ENCODE measurements around the gene PIM3.
A peak's percentile ranks its signal among the peaks of the same experiment; 100 is the strongest.

Gene PIM3

DNA sequence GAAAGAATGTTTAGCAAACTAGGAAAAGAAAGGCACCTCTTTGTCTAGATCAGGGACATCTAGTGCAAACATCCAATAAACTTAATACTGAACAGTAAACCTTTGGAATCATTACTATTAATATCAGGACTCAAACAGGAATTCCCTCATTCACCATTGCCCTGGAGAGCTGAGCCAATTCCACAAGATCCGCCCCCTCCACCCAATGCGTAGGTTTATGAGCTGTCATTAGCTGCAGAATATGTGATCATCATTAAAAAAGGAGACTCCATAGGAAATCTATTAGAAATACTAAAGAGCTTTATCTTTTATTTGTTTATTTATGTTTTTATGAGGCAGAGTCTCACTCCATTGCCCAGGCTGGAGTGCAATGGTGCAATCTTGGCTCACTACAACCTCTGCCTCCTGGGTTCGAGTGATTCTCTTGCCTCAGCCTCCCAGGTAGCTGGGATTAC is 46.5 kb downstream of the PIM3 start:
- DNase-seq (ENCODE audit: low spot score): no peak

DNA sequence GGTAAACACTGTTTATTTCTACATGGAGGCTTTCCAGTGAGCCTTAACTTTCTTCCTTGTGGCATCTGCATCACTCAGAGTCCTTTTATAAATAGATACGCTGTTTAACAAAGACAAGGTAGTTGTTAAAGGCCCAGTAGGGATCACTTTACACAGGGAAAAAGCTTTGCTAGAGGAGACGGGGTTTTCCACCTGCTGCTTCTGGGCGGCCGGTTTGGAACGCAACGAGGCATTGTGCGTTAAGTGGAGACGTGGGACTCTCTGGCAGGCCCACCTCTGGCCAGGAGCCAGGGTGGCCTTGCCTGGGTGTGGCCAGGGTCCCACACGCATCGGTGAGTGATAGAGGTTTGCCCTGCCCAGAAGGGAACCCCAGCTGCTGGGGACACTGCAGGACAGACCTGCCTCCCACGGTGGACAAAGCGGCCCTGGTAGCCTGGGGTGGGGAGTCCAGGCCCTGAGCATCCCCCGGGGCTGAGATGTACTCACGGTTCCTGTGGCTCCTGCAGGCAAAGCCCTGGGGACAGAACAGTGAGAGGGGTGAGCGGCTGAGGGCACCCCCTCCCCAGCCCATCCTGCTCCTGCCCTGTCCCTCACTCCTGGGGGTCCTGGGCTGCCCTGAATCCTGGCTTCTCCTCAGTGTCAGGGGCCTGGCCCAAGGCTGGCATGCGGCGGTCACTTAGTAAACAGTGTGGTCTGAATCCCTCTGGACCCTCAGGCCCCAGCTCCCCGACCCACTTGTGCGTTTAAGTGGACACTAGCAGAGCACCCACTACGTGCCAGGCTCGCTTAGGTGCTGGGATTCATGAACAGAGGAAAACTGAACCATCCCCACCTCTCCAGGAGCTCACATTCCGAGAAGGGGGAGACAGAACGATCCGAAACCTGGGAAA is 47.8 kb downstream of the PIM3 start:
- DNase-seq (ENCODE audit: low spot score): no peak

GRCh38 chr22:50009251-50009650 is 48.7 kb downstream of the PIM3 start:
- DNase-seq (ENCODE audit: low spot score): no peak

DNA sequence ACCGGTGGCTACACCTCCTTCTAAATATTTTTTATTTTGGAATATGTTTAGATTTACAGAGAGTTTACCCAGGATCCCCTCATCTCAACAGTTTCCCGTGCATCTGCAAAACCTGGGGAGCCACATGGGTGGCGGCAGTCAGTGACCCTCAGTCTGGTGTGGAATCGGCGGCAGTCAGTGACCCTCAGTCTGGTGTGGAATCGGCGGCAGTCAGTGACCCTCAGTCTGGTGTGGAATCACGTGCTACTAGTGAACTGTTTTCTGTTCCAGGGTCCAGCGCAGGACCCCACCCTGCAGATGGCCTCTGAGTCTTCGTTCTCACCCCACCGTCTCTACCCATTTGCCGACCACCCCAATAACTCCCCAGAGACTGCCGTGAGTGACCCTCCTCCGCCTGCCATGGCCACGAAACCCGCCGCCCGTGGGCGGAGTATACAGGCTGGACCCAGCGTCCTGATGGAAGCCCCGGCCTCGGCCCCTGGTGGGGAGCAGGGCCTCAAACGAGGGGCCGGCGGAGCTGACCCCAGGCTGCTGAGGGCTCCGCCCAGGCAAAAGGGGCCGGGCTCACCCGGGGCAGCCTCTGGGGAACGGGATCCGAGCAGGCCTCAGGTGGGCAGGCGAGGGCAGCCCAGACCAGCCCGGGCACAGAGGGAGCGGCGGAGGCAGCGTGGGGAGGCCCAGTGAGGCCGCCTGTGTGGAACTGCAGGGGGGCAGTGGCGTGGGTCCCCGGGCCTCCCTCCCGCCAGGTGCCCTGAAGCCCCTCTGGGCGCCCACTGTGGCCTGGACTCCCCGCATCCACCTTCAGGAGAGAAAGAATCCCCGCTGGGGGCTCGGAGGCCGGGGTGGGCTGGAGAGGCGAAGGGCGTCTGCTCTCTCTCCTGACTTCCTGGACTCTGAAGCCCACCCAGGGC is 49.4 kb downstream of the PIM3 start:
- no peak for DNase-seq (ENCODE audit: low spot score)

- no peak for DNase-seq (ENCODE audit: low spot score)
Observed at GRCh38 chr22:50010676-50011446, 50.3 kb downstream of the PIM3 start.

DNA sequence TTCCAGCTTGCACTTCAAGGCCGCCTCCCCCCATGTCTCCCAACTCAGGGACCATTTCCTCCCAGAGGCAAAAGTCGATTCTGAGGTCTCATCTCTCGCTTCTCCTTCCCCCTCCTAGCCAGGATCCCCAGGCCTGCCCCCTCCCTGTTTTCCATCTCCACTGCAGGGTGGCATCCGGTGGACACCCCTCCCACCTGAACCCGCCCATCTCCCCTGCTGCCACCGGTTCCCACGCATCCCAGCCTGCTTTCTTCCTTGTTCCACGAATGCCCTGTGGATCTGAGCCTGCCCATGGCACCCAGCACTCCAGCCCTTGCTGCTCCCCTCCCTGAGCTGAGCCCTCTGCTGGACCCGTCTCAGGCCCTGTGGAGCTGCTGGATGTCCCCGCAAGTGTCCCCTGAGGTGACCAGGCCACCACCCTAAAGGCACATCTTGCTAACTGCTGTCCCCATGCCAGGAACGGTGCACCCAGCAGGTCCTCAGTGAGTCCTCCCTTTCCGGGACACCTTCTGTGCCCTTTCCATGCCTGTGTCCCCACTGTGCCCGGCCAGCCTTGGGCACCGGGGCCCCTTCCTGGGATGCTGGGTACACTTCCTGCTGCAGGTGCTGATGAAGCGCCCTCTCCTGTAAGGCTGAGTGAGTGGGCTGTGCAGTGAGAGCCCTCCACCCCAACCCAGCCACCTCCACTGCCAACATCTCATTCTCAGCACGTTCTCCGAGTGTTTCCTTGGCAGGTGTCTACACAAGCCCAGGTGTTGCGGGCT is 51.1 kb downstream of the PIM3 start:
- no peak for DNase-seq (ENCODE audit: low spot score)

DNA sequence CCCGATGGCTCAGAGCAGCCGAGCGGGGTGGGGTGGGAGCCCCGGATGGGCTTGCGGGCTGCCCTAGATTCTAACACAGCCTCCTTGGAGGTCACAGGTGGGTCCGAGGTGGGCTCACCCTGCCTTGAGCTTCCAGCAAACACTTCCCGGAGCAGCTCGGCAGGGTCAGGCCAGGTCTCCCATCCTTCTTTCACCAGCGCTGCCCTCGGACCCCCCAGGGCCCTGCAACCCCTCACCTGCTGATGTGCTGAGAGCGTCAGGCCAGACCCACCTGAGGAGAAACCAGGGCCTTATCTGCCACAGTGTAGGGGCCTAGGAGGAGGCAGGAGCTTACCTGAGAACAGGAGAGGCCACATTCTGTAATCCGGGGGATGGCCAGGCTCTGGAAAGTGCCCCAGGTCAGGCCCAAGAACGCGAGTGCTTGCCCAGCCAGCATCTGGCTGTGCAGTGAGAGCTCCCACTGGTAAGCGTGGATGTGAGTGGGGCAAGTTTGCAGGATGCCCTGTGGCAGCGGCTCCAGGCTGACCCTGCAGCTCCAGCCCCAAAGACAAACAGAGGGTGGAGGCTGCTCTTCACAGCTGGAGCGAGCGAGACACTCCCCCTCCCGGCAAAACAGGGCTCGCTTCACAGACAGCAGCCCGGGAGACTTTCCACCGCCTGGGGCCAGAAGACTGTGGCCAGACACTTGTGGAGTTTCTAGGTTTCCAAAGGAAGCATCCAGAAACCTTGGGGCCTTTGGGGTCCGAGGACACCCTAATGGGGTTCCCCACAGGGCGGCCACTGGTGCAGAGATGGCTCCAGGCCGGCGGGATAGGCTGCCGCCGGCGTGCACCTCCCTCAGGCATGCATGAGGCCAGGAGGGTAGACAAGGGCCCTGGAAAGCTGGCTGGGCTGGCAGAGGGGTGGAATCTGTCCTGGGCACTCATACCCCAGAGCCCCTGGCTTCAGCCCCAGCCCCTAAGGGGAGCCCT is 51.9 kb downstream of the PIM3 start, which contains the start of gene IL17REL:
Gene IL17REL (minus strand): TSS at position 555 of the 971 bp plus-strand sequence. CDS start 119 bp downstream, at position 436.
- DNase-seq (ENCODE audit: low spot score): peak; percentile 54

Data from GM03348 (cell line).